Left renal pelvis (tissue), 4 donors: ENCODE results near the gene LHPP. TPM values are rescaled to one million over a fixed set of nuclear protein-coding genes. Genes with fewer than 3 reads are reported as not detected.

Experiments used
- DNase-seq, 4 donors: peaks; one replicate each; pipeline ENCODE4 v3.0.0-alpha.2; 2013; ENCODE audit warnings: low read depth in 4 of 4, low spot score in 3 of 4
- polyA plus RNA-seq, 4 donors: library from polyadenylated mRNA; unstranded; fragments of 120-200 nt; gene quantifications; one replicate each; pipeline ENCODE4 v1.2.1, GENCODE V29; 2013; ENCODE audit not compliant: insufficient read length in 4 of 4

LHPP gene
- polyA plus RNA-seq, 4 donors: 15.7 to 23.9 (median 16.6) TPM

DNA sequence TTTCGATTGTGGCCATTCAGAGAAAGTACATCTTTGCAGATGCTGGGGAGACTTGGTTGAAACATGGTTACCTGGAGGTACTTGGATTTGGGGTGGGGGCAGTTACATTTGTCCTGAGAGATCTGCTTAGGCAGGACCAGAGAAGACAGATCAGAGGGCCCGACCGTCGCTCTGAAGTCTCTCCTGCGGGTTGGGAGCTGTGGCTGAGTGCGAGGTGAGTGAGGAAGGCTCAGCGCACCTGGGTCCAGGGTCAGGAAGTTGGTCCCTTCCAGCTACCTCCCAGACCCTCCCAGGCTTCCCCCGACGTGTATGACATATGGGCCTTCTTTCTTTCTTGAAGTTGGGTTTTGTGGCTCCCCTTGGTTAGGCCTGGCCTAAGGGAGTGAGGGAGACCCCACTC, 56.3 kb downstream of the LHPP start:
- no peak for DNase-seq

DNA sequence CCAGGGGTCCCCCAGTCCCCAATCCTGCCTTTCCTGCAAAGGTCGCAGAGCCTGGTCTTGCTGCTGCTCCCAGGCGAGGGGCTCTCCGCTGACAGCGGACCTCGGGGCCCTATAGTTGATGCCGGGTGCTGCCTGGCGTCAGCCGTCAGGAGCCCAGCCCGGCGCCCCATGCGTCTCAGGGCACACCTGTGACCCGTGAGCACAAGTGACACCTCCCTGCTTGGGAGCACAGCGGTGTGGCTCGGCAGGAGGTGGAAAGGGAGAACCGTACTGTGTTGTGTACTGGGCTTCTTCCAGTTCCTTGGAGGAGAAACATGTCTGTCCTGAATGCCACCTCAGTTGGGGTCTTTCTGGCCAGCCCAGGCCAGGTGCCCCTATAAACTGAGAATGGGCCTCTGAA, 56.7 kb downstream of the LHPP start:
- DNase-seq: no peak

DNA sequence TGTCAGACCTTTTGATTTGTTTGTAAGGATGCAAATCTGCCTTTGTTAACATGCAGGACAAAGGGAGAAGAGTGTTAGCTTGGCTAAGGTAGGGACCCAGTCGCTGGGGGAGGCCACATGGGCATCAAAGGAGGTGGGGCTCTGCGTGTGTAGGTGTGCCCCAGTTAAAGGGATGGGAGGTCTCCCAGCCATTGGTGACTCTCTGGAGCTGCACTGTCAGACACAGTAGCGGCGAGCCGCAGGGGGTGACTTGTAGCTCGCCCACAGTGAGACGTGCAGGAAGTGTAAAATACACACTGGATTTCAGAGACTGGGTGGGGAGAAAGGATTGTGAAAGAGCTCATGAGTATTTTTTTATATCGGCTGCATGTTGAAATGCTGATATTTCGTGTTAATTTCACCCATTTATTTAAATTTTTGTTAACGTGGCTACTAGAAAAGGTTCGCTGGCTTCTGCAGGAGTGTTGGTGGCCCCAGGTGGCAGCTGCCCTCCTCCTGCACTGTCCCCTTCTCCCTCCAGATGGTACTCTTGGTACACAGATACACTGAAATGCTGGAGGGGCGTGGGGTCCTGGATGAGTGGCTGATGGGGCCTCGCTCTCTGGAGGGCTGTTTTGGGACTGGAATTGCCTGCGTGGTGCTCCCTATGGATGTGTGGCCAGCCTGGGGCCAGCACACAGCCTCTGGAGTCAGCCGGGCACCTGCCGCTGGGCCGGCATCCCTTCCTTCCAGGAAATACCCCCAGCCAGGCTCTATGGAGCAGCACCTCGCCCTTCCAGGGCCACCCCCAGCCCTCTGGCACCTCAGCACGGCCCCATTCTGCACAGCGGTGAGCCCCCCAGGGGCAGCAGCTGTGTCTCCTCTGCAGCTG, 59.2 kb downstream of the LHPP start:
- no peak for DNase-seq

GRCh38 chr10:124521429-124521871, 59.8 kb downstream of the LHPP start:
- no peak for DNase-seq

GRCh38 chr10:124522131-124522932, 60.7 kb downstream of the LHPP start:
- DNase-seq: no peak

DNA sequence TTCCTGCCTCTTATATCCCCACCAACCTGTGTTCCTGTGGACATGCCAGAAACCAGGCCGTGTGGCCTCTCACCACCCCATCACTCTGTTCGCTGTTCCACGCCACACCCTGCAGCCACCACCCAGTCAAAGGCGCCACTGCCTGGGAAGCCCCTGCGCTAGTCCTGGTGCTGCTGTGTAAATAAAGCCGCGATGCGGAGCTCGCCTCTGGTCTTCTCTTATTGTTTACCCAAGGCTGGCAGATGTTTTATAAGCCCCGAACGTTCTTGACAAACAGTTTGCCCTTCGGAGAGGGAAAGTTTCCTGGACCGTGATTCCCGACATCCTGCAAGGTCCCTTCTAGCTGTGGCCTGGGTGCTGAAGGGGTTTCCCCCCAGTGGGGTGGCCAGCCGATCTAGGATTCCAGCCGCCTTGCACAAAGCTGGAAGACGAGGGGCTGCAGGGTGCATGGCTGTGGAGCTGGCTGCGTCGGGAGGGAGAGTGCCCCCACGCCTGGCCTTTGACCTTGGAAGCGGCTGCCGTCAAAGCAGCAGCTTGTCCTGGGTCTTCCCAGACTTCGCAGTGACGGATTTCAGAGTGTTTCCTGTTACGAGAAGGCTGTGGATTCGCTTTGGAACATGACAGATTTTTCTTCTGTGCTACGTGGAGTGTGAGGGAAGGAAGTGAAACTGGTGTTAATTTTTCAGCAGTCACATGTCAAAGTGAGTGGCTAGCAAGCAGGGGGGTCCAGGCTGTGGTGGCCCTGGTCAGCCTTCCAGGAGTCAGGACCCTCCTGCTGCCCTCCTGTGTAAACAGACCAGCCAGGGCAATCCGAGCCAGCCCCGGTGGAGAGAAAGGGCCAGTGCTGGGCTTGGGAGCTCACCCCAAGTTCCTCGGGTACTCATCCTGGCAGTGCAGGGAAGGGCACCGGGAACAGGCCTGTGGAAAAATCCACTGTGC, 61.6 kb downstream of the LHPP start:
- no peak for DNase-seq

- no peak for DNase-seq
Observed at GRCh38 chr10:124523901-124524300, 62.3 kb downstream of the LHPP start.

DNA sequence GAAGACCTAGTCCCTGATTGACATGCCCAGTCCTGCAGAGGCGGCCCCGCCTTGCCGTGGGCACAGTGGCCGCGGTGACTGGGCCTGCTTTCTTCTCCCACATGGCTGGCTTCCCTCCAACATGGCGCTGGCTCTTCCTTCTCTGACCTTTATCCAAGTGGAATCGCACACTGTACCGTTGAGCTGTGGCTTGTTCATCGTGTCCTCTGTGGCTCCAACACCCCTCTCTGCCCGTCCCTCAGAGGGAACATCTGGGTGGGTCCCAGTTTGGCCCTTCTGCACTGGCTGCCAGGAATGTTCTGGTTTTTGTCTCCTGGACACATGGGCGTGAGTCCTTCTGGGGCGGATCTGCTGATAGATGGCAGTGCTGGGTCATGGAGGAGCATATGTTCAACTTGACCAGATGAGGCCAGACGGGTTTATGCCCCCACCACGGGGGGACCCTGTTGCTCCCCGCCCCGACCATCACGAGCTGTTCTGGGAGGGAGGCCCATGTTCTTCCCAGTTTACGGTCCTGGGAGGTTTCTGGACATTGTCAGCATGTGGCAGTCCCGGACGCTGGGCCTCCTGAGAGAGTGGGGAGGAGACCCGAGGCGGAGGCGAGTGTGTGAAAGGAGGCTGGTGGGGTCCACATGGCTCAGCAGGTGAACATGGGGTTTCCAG, 63.5 kb downstream of the LHPP start:
- no peak for DNase-seq

GRCh38 chr10:124525751-124526600, 64.4 kb downstream of the LHPP start:
- no peak for DNase-seq

- DNase-seq: no peak
Observed at GRCh38 chr10:124526621-124527267, 65.1 kb downstream of the LHPP start.

DNA sequence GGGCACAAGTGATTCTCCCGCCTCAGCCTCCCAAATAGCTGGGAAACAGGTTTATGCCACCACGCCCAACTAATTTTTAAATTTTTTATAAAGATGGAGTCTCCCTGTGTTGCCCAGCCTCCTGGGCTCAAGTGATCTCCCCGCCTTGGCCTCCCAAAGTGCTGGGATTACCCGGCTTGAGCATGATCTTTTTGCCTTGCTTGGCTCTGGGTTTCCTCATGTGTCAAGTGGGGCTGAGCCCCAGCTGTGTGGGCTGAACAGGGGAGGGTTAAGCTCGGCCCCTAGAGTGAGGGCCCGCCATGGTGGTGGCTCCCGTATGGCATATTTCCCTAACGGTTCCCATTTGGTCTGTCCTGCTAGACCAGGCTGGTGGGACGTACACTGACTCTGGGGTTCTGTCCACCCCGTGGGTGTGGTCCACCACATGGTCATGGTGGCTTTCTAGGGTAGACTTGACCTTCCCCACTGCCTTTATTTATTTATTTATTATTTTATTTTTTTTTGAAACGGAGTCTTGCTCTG, 66.3 kb downstream of the LHPP start:
- no peak for DNase-seq

GRCh38 chr10:124529661-124530214, 68.1 kb downstream of the LHPP start:
- DNase-seq: no peak

DNA sequence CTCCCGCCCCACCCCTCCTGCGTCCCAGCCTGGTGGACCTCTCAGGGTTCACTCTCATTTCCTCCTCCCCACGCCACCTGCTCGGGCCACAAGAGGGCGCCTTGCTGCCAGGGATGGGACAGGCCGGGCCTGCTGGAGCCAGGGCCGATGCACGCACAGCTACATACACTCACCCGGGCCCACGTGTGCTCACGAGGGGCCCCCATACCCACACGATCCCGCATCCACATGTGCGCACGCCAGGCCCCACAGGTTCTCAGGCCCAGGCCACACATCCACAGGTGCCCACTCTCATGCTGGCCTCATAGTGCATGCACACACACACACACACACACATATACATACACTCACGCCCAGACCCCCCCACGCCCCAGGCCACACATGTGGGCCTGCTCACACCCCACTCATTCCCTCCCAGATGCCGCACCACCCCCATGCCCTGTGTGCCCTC, 68.6 kb downstream of the LHPP start:
- peak in 2 of 4 donors; percentile 45 to 65 for DNase-seq

- DNase-seq: no peak
Observed at GRCh38 chr10:124530816-124531215, 69.2 kb downstream of the LHPP start.

- DNase-seq: no peak
Observed at GRCh38 chr10:124532106-124532641, 70.6 kb downstream of the LHPP start.

- DNase-seq: no peak
Observed at GRCh38 chr10:124532788-124533187, 71.2 kb downstream of the LHPP start.

GRCh38 chr10:124533266-124533665, 71.6 kb downstream of the LHPP start:
- DNase-seq: no peak
